ENCODE data around the gene PAX9. TPM values are rescaled to one million over a fixed set of nuclear protein-coding genes. Genes with fewer than 3 reads are reported as not detected.

The PAX9 gene
- total RNA-seq, 4 donors from 2014 or later, result 0.34 TPM; not detected in 3

- no peak for TF ChIP-seq CTCF (IDR thresholded peaks at IDR 0.05; ENCODE audit: low read depth)
Observed at GRCh38 chr14:36676236-36676635, 14.6 kb downstream of the PAX9 start.

GRCh38 chr14:36682338-36682737, 20.7 kb downstream of the PAX9 start:
- no peak for TF ChIP-seq CTCF (IDR thresholded peaks at IDR 0.05; ENCODE audit: low read depth)

GRCh38 chr14:36683083-36683724, 21.5 kb downstream of the PAX9 start:
- no peak for TF ChIP-seq CTCF (IDR thresholded peaks at IDR 0.05; ENCODE audit: low read depth)

GRCh38 chr14:36684946-36685345, 23.3 kb downstream of the PAX9 start:
- no peak for TF ChIP-seq CTCF (IDR thresholded peaks at IDR 0.05; ENCODE audit: low read depth)

GRCh38 chr14:36690311-36691040, 28.8 kb downstream of the PAX9 start:
- no peak for TF ChIP-seq CTCF (IDR thresholded peaks at IDR 0.05; ENCODE audit: low read depth)

- TF ChIP-seq CTCF (IDR thresholded peaks at IDR 0.05; ENCODE audit: low read depth), result no peak
Observed at GRCh38 chr14:36700651-36701050, 39.0 kb downstream of the PAX9 start.

GRCh38 chr14:36701132-36701531, 39.5 kb downstream of the PAX9 start:
- TF ChIP-seq CTCF (IDR thresholded peaks at IDR 0.05; ENCODE audit: low read depth), result no peak
